Coronary artery (tissue), 2 donors: Measurements from ENCODE around the gene ADCYAP1.
"Not testable (repeated sequence)": the region's sequence is repeated elsewhere in the genome, so short reads cannot be mapped to it uniquely, and the experiment has no call there.

Experiments used
- DNase-seq: peaks from one replicate; pipeline ENCODE4 v3.0.0-alpha.2; 2017; ENCODE audit warnings: low spot score
- H3K27ac ChIP-seq, 2 donors: fragments of 200-600 bp; sonication (generic); one replicate each; pipeline ENCODE4 v1.5.1; 2016 to 2019
- H3K4me3 ChIP-seq: fragments of 200-600 bp; sonication (generic); 2 replicates; pipeline ENCODE4 v1.5.1; 2016; ENCODE audit warnings: mild to moderate bottlenecking, moderate library complexity
- TF ChIP-seq, protein P1 (sequence below): fragments of 200-600 bp; sonication (generic); IDR thresholded peaks from one replicate; pipeline ENCODE4 v1.5.1; 2019; ENCODE audit warnings: antibody characterized with exemption

ADCYAP1 gene

DNA sequence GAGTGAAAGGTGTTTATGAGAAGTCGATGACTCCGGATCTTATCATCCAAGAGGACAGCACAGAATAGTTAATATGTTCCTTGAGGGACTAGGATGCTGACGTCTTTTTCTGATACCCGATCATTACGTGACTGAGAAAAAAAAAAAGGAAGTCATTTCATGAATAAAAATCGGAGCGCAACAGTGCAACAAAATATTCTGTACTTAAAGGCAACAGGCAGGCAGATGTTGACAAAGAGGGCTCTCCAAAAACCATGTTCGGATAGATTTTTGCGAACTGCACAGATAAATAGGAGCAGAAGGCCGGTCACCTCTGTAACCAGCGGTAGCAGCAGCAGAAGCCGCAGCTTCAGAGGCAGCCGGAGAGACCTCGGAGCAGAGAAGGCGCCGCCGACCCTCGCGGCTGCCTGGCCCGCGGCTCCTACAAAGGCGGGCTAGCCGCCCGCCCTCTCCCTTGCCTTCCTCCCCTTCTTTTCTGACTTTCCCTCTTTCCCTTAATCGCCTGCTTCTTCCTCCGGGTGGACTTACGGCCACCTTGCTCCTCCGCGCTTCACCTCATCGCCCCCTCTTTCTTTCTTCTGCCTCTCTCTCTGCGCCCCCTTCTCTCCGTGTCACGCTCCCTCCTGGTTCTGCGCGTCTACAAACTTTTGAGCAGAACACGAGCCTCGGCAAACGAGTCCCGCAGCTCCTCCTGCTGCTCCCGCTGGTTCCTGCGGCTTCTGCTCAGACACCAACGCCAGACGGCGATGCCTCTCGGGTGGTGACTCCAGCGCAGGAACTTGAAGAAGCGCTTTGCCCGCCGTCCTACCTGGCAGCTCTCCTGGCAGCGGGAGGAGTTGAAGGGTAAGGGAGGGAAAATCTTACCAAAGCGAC is at the start of gene ADCYAP1:
ADCYAP1 (plus strand) TSS at position 654 of the 873 bp plus-strand sequence. CDS start 516 bp downstream, outside the sequence.
- Histone ChIP-seq H3K4me3 (no peak within 1 kb of the TSS), H3K27ac (no peak within 1 kb of the TSS)
- no peak for DNase-seq
- TF ChIP-seq, protein P1, sequence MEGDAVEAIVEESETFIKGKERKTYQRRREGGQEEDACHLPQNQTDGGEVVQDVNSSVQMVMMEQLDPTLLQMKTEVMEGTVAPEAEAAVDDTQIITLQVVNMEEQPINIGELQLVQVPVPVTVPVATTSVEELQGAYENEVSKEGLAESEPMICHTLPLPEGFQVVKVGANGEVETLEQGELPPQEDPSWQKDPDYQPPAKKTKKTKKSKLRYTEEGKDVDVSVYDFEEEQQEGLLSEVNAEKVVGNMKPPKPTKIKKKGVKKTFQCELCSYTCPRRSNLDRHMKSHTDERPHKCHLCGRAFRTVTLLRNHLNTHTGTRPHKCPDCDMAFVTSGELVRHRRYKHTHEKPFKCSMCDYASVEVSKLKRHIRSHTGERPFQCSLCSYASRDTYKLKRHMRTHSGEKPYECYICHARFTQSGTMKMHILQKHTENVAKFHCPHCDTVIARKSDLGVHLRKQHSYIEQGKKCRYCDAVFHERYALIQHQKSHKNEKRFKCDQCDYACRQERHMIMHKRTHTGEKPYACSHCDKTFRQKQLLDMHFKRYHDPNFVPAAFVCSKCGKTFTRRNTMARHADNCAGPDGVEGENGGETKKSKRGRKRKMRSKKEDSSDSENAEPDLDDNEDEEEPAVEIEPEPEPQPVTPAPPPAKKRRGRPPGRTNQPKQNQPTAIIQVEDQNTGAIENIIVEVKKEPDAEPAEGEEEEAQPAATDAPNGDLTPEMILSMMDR, result no peak

DNA sequence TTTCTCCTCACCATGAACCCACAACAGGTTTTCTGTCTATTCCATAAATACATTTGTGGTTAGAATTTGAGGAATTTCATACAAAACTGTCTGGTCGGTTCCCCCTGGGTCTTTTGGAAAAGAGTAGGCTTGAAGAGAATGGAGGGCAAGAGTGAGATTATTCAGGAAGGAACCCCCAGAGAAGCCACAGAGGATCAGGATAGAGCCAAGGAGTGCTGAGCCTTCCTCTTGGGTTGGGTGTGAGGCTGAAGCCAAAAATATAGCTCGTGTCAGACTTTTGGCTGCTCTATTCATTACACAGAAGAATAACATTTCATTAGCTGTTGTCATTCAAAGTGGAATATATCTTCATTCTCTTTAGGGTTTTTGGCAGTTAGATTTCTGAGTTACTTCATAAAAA is 46.7 kb upstream of the ADCYAP1 start:
- Histone ChIP-seq H3K27ac (no peak overlapping the region), H3K4me3 (no peak overlapping the region)
- TF ChIP-seq, protein P1, result no peak
- DNase-seq, result no peak

DNA sequence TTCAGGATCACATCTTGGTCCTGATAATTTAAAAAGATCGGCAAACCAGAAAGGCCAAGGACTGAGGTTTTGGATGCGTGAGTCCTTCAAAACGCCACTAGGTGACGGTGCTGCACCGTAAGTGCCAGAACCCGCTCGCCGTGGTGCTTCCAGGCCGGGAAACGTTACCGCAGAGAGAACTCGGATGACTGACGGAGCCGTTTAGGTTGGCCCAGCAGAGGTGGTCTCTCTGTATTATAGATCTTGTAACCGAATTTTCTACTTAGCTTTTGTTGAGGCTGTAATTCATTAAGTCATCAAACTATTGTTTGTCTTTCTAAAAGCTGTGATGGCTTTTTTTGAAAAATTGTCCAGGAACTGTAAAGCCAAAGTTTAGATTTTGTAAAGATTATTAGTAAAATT is 39.8 kb upstream of the ADCYAP1 start:
- Histone ChIP-seq H3K4me3 (no peak overlapping the region), H3K27ac (no peak overlapping the region)
- DNase-seq, result no peak
- TF ChIP-seq, protein P1, result peak; percentile 95

DNA sequence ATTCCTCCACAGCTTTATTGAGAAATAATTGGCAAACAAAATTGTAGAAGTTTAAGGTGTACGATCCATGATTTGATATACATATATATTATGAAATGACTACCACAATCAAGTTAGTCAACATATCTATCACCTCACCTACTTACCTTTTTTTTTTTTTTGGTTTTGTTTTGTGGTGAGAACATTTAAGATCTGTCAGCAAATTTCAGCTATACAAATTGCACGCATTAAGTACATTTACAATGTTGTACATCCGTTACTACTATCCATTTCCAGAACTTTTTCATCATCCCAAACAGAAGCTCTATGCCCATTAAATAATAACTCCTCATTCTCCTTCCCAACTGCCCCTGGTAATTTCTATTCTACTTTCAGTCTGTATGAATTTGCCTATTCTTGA is 37.4 kb upstream of the ADCYAP1 start:
- DNase-seq, result no peak
- no peak overlapping the region for H3K27ac ChIP-seq
- H3K4me3 ChIP-seq, result no peak overlapping the region
- TF ChIP-seq, protein P1, result no peak

DNA sequence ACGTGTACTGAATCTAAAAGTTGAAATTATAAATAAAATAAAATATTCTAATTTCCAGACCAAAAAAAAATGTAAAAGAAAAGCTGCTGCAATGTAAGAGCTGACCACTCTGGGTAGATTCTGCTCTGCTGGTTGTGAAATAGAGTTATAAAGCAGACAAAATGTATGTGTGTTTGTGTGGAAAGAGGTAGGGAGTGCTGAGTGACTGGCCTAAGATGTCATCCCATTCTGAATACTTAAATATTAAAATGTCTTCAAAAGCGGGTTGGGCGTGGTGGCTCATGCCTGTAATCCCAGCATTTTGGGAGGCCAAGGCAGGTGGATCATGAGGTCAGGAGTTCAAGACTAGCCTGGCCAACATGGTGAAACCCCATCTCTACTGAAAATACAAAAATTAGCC is 31.2 kb upstream of the ADCYAP1 start:
- H3K4me3 ChIP-seq, DNase-seq, H3K27ac ChIP-seq: not testable (repeated sequence)

DNA sequence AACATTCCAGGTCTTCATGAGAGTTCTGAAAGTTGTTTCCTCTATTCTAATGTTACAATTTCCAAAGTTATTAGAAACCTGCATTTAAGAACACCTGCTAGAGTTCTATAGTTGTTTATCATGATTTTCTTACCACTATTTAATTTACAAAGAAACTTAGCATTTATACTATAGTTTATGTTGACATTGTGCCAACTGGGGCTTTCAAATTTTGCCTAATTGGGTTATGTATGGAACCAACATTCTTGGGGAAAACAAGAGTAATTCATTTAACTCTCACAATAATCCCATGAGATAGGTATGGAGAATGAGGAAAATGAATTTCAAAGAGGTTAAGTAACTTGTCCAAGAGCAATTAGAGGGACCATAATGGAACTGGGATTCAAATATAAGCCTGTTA is 28.8 kb upstream of the ADCYAP1 start:
- Histone ChIP-seq H3K4me3 (no peak overlapping the region), H3K27ac (no peak overlapping the region)
- DNase-seq, result no peak
- TF ChIP-seq, protein P1, result no peak

DNA sequence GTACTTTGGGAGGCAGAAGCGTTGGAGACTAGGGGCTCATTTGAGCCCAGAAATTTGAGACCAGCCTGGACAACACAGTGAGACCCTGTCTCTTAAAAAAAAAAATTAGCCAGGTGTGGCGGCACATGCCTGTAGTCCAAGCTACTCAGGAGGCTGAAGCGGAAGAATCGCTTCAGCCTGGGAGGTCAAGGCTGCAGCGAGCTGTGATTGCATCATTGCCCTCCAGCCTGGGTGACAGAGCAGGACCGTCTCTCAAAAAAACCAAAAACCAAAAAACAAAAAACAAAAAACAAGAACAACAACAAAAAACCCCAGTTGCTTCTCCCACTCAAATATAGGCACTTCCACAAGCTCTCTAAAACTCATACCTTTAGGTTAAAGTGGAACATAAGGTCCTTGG is 27.4 kb upstream of the ADCYAP1 start:
- Histone ChIP-seq H3K27ac (no peak overlapping the region), H3K4me3 (no peak overlapping the region)
- no peak for DNase-seq
- TF ChIP-seq, protein P1, result no peak
